Measurements from ENCODE around the gene LBH. TPM values are rescaled to one million over a fixed set of nuclear protein-coding genes. Genes with fewer than 3 reads are reported as not detected.

Gene LBH
- total RNA-seq, 1 donor from 2014 or later = 134 TPM

DNA sequence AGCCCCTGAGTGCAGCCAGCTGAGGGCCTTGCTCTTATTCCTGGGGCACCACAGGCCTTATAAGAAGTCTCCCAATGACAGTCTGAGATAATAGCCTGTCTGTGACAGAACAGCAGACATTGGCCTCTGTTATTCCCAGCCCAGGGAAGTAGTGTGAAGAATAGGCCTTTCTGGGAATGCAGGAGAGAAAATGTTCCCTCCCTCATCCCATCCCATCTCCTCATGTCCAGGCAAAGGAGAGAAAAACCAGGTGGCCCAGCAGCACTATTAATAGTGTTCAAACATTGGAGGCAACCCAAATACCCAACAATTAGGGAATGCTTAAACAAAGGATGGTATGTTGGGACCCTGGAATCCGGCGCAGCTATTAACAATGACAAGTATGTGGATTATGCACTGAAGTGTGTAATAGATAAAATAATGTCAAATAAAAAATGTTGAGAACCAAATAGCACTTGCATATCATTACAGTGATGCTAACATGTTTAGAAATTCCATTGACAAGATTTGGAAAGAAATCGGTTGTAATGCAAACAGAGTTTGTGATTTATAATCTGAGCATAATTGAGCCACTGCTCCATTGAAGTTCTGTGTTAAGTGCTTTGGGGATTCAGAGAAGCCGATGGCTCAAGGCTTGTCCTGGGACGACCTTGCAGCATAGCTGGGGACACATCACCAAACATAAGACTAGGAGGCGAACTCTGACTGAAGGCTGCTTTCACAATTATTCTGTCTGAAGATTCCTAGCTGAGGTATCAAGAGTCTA lies 69.3 kb downstream of the LBH start:
- intact Hi-C loops (cut with micrococcal nuclease) = no loop called here

- intact Hi-C loops (cut with micrococcal nuclease) = no loop called here
Measured at GRCh38 chr2:30301551-30301950, 70.2 kb downstream of the LBH start.

DNA sequence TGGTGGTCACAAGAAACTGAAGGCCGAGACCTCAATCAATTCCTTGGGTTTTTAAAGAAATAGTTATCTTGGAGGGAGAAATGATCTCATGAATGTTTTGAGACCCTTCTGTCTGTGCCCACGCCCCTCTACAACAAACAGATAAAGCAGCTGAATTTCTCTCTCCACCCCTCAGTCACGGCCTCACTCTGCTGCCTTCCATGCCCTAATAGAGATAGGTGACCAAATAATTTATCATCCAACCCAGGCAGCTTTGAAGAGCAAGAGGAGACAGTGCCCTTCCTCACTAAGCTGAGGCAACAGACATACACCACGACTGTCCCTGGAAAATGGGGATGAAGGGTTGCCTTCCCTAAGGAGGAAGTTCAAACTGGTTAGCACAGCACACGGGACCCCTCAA lies 71.2 kb downstream of the LBH start:
- intact Hi-C loops (cut with micrococcal nuclease) = no loop called here

- intact Hi-C loops (cut with micrococcal nuclease) = no loop called here
Measured at GRCh38 chr2:30303095-30303494, 71.8 kb downstream of the LBH start.

DNA sequence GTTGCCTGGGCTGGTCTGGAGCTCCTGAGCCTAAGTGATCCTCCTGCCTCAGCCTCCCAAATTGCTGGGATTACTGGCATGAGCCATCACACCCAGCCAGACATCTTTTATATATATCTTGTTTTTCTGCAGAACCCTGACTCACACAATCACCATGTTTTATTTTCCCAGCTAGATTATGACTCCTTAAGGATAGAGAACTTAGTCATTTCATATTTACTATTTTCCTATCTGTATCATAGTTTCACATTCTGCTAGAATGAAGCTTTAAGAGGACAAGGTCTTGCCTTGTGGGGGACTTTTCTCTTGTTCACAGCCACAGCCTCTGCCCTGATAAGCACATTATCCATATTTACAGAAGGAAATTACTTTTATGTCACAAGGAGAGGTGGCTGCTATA lies 73.9 kb downstream of the LBH start:
- intact Hi-C loops (cut with micrococcal nuclease) = no loop called here

- intact Hi-C loops (cut with micrococcal nuclease) = no loop called here
Measured at GRCh38 chr2:30306522-30306921, 75.2 kb downstream of the LBH start.

- intact Hi-C loops (cut with micrococcal nuclease) = no loop called here
Measured at GRCh38 chr2:30308280-30308679, 76.9 kb downstream of the LBH start.

Other genes with a start within 250 kb of the LBH start
- gene YPEL5, start 84.5 kb upstream of the LBH start, total RNA-seq = 34.7 and 38.5 TPM in 2 replicates
- 21.8 and 23.4 TPM in 2 replicates for gene LCLAT1, start 215.7 kb downstream of the LBH start, total RNA-seq